ENCODE results near the gene NOS1. TPM values are rescaled to one million over a fixed set of nuclear protein-coding genes. Genes with fewer than 3 reads are reported as not detected.
A peak's percentile ranks its signal among the peaks of the same experiment; 100 is the strongest.

The NOS1 gene
- total RNA-seq, 1 donor from 2014 or later, result 0.11 TPM

GRCh38 chr12:117360551-117361346, 677 bp downstream of the NOS1 start:
- peak overlapping the region; percentile 93 for H2AFZ ChIP-seq (replicated peaks)
- Mint-ChIP-seq H3K36me3 (no peaks in the 10 kb centered on the region), H3K27ac (no peak overlapping the region), H3K4me3 (peak overlapping the region; percentile 70), H3K4me1 (peaks cover 2% of the 10 kb centered on the region), H3K27me3 (ENCODE audit: insufficient read depth, low read depth) (peaks cover 65% of the 10 kb centered on the region), H3K9me3 (no peaks in the 10 kb centered on the region)
- H3K4me1 ChIP-seq, result peaks cover 5% of the 10 kb centered on the region
- peaks cover 100% of the 10 kb centered on the region for H3K27me3 ChIP-seq
- TF ChIP-seq EZH2phosphoT487 (IDR thresholded peaks at IDR 0.05), result peak; percentile 97
- TF ChIP-seq EZH2 (IDR thresholded peaks at IDR 0.05), result peak; percentile 98
- no peak for TF ChIP-seq CTCF (IDR thresholded peaks at IDR 0.05)
- DNase-seq (ENCODE audit: low spot score), result peak; percentile 60
- no peaks in the 10 kb centered on the region for H3K79me2 ChIP-seq (ENCODE audit: low read depth)
- peak overlapping the region; percentile 99 for H3K4me2 ChIP-seq
- no peaks in the 10 kb centered on the region for H3K9me3 ChIP-seq (ENCODE audit: low read depth)
- no peaks in the 10 kb centered on the region for H3K36me3 ChIP-seq
- no peak overlapping the region for H3K27ac ChIP-seq
- no peaks in the 10 kb centered on the region for H3F3A ChIP-seq (ENCODE audit: low read depth)
- no peak overlapping the region for H3K9ac ChIP-seq
- peaks cover 5% of the 10 kb centered on the region for H4K20me1 ChIP-seq (ENCODE audit: low read depth)
- H3K4me3 ChIP-seq, result peak overlapping the region; percentile 74

GRCh38 chr12:117360222-117360550, 1.2 kb downstream of the NOS1 start:
- H3K9ac ChIP-seq, result no peak overlapping the region

GRCh38 chr12:117359029-117359845, 2.2 kb downstream of the NOS1 start:
- no peak overlapping the region for H3K4me3 ChIP-seq

More at GRCh38 chr12:117360222-117360550, 1.2 kb downstream of the NOS1 start:
- no peaks in the 10 kb centered on the region for H3K9me3 ChIP-seq (ENCODE audit: low read depth)
- Mint-ChIP-seq H3K4me3 (peak overlapping the region; percentile 70), H3K27ac (no peak overlapping the region), H3K9me3 (no peaks in the 10 kb centered on the region), H3K27me3 (ENCODE audit: insufficient read depth, low read depth) (peaks cover 65% of the 10 kb centered on the region), H3K36me3 (no peaks in the 10 kb centered on the region), H3K4me1 (peaks cover 2% of the 10 kb centered on the region)
- peak; percentile 47 for DNase-seq (ENCODE audit: low spot score)
- no peak overlapping the region for H3K27ac ChIP-seq
- no peaks in the 10 kb centered on the region for H3F3A ChIP-seq (ENCODE audit: low read depth)
- peak overlapping the region; percentile 99 for H3K4me2 ChIP-seq
- no peaks in the 10 kb centered on the region for H3K79me2 ChIP-seq (ENCODE audit: low read depth)
- H4K20me1 ChIP-seq (ENCODE audit: low read depth), result peaks cover 5% of the 10 kb centered on the region
- H3K27me3 ChIP-seq, result peaks cover 99% of the 10 kb centered on the region
- TF ChIP-seq CTCF (IDR thresholded peaks at IDR 0.05), result no peak
- no peak for TF ChIP-seq EZH2phosphoT487 (IDR thresholded peaks at IDR 0.05)
- TF ChIP-seq EZH2 (IDR thresholded peaks at IDR 0.05), result no peak
- H3K4me1 ChIP-seq, result peaks cover 5% of the 10 kb centered on the region
- H3K36me3 ChIP-seq, result no peaks in the 10 kb centered on the region
- H2AFZ ChIP-seq (replicated peaks), result peak overlapping the region; percentile 93
- peak overlapping the region; percentile 74 for H3K4me3 ChIP-seq

More at GRCh38 chr12:117359029-117359845, 2.2 kb downstream of the NOS1 start:
- Mint-ChIP-seq H3K4me3 (no peak overlapping the region), H3K27ac (no peak overlapping the region), H3K27me3 (ENCODE audit: insufficient read depth, low read depth) (peaks cover 63% of the 10 kb centered on the region), H3K9me3 (no peaks in the 10 kb centered on the region), H3K36me3 (no peaks in the 10 kb centered on the region), H3K4me1 (peaks cover 2% of the 10 kb centered on the region)
- H4K20me1 ChIP-seq (ENCODE audit: low read depth), result peaks cover 5% of the 10 kb centered on the region
- H3K4me1 ChIP-seq, result peaks cover 5% of the 10 kb centered on the region
- no peaks in the 10 kb centered on the region for H3K9me3 ChIP-seq (ENCODE audit: low read depth)
- H3K27ac ChIP-seq, result no peak overlapping the region
- no peaks in the 10 kb centered on the region for H3K36me3 ChIP-seq
- H3K79me2 ChIP-seq (ENCODE audit: low read depth), result no peaks in the 10 kb centered on the region
- peak overlapping the region; percentile 42 for H3K4me2 ChIP-seq
- H3F3A ChIP-seq (ENCODE audit: low read depth), result no peaks in the 10 kb centered on the region
- peak overlapping the region; percentile 47 for H2AFZ ChIP-seq (replicated peaks)
- no peak overlapping the region for H3K9ac ChIP-seq
- TF ChIP-seq EZH2 (IDR thresholded peaks at IDR 0.05) (no peak), CTCF (IDR thresholded peaks at IDR 0.05) (no peak), EZH2phosphoT487 (IDR thresholded peaks at IDR 0.05) (no peak)
- DNase-seq (ENCODE audit: low spot score), result peak; percentile 25
- peaks cover 99% of the 10 kb centered on the region for H3K27me3 ChIP-seq
